IMR-90 (cell line): ENCODE results near the gene TCERG1.

ENCODE experiments used
- CTCF ChIP-seq: conservative IDR thresholded peaks from 2 replicates; pipeline ENCODE4 v1.5.1; 2012; ENCODE audit warnings: mild to moderate bottlenecking, low read depth, low read length, improper control_type of control experiment
- FOS ChIP-seq: fragments of 150-350 bp; IDR thresholded peaks from 2 replicates; pipeline ENCODE4 v1.6.1; 2016; ENCODE audit warnings: low read depth, low read length
- MAFK ChIP-seq: IDR thresholded peaks from 2 replicates; pipeline ENCODE4 v1.6.1; 2012; ENCODE audit warnings: low read depth, low read length, improper control_type of control experiment
- MXI1 ChIP-seq: IDR thresholded peaks from 2 replicates; pipeline ENCODE4 v1.6.1; 2012; ENCODE audit warnings: low read depth, mild to moderate bottlenecking, low read length, moderate library complexity, borderline replicate concordance
- NFE2L2 ChIP-seq: fragments of 150-350 bp; IDR thresholded peaks from 2 replicates; pipeline ENCODE4 v1.6.1; 2016; ENCODE audit warnings: low read depth, mild to moderate bottlenecking, low read length
- POLR2A ChIP-seq: IDR thresholded peaks from 2 replicates; pipeline ENCODE4 v1.6.1; 2012; ENCODE audit warnings: mild to moderate bottlenecking, low read depth, low read length
- RAD21 ChIP-seq: IDR thresholded peaks from 2 replicates; pipeline ENCODE4 v1.6.1; 2012; ENCODE audit warnings: low read length, improper control_type of control experiment
- RCOR1 ChIP-seq: IDR thresholded peaks from 2 replicates; pipeline ENCODE4 v1.6.1; 2012; ENCODE audit warnings: mild to moderate bottlenecking, low read length, improper control_type of control experiment; ENCODE audit not compliant: insufficient replicate concordance
- RFX5 ChIP-seq: IDR thresholded peaks from 2 replicates; pipeline ENCODE4 v1.8.0; 2012; ENCODE audit warnings: low read depth, mild to moderate bottlenecking, low read length, moderate library complexity

GRCh38 chr5:146540414-146540813 is 93.3 kb downstream of the TCERG1 start:
- no peak for TF ChIP-seq CTCF
- TF ChIP-seq FOS = no peak
- no peak for TF ChIP-seq MXI1
- no peak for TF ChIP-seq POLR2A
- TF ChIP-seq RAD21 = no peak
- no peak for TF ChIP-seq MAFK
- TF ChIP-seq RCOR1 = no peak
- TF ChIP-seq RFX5 = no peak
- TF ChIP-seq NFE2L2 = no peak
